ENCODE data around the gene KIFC3.

DNA sequence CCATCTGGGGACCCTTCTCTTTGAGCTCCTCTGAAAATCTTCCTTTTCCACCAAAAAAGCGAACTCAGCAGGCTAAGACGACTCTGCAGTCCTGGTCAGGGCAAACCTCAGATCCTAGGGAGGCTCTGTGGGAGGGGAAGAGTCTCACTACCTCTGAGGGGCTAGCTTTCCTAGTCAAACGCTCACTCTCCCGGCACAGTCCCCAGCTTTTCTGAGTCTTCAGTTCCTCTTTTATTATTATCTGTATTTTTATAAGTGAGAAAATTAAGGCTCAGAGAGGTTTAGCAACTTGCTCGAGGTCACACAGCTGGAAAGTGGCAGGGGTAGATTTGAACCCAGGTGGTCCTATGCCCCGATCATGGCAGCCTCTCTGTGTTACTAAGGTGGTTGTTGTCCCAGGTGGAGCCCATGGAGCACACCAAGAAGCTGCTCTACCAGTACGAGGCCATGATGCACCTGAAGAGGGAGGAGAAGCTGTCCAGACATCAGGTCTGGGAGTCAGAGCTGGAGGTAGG, 75.8 kb downstream of the KIFC3 start:
- TF ChIP-seq, protein P1, sequence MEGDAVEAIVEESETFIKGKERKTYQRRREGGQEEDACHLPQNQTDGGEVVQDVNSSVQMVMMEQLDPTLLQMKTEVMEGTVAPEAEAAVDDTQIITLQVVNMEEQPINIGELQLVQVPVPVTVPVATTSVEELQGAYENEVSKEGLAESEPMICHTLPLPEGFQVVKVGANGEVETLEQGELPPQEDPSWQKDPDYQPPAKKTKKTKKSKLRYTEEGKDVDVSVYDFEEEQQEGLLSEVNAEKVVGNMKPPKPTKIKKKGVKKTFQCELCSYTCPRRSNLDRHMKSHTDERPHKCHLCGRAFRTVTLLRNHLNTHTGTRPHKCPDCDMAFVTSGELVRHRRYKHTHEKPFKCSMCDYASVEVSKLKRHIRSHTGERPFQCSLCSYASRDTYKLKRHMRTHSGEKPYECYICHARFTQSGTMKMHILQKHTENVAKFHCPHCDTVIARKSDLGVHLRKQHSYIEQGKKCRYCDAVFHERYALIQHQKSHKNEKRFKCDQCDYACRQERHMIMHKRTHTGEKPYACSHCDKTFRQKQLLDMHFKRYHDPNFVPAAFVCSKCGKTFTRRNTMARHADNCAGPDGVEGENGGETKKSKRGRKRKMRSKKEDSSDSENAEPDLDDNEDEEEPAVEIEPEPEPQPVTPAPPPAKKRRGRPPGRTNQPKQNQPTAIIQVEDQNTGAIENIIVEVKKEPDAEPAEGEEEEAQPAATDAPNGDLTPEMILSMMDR (IDR thresholded peaks at IDR 0.05; ENCODE audit: low read length), result no peak
- TF ChIP-seq EZH2phosphoT487 (IDR thresholded peaks at IDR 0.05; ENCODE audit: low read length) (no peak), EZH2 (optimal IDR thresholded peaks at IDR 0.05; ENCODE audit: low read depth, low read length) (no peak)
